Measurements from ENCODE around the gene PPFIBP1. TPM values are rescaled to one million over a fixed set of nuclear protein-coding genes. Genes with fewer than 3 reads are reported as not detected.
"Not testable (repeated sequence)": the region's sequence is repeated elsewhere in the genome, so short reads cannot be mapped to it uniquely, and the experiment has no call there.

PPFIBP1 gene
- total RNA-seq, 2 donors from 2014 or later: 2.1 to 4.1 TPM

GRCh38 chr12:27623645-27624044 is 99.6 kb downstream of the PPFIBP1 start:
- H3K36me3 Mint-ChIP-seq (ENCODE audit: low read depth): no peaks in the 10 kb centered on the region
- no peaks in the 10 kb centered on the region for H3K27me3 Mint-ChIP-seq
- no peaks in the 10 kb centered on the region for H3K4me1 Mint-ChIP-seq
- H3K4me3 Mint-ChIP-seq: no peak overlapping the region
- ATAC-seq (no peak), DNase-seq (no peak)
- no peak overlapping the region for H3K27ac Mint-ChIP-seq
- H3K9me3 ChIP-seq (ENCODE audit: control insufficient read depth, low read length, poor library complexity, severe bottlenecking): no peaks in the 10 kb centered on the region

GRCh38 chr12:27624586-27624985 is 100.6 kb downstream of the PPFIBP1 start:
- no peak for ATAC-seq
- DNase-seq: no peak
- Mint-ChIP-seq H3K27ac (no peak overlapping the region), H3K4me3 (no peak overlapping the region), H3K4me1 (no peaks in the 10 kb centered on the region), H3K27me3 (no peaks in the 10 kb centered on the region), H3K36me3 (ENCODE audit: low read depth) (no peaks in the 10 kb centered on the region)
- H3K9me3 ChIP-seq (ENCODE audit: control insufficient read depth, low read length, poor library complexity, severe bottlenecking): no peaks in the 10 kb centered on the region

- Mint-ChIP-seq H3K36me3 (ENCODE audit: low read depth) (no peaks in the 10 kb centered on the region), H3K27me3 (no peaks in the 10 kb centered on the region), H3K27ac (no peak overlapping the region), H3K4me3 (no peak overlapping the region), H3K4me1 (no peaks in the 10 kb centered on the region)
- no peaks in the 10 kb centered on the region for H3K9me3 ChIP-seq (ENCODE audit: control insufficient read depth, low read length, poor library complexity, severe bottlenecking)
- ATAC-seq (no peak), DNase-seq (no peak)
These were observed 103.3 kb downstream of the PPFIBP1 start for GRCh38 chr12:27627123-27627852.

DNA sequence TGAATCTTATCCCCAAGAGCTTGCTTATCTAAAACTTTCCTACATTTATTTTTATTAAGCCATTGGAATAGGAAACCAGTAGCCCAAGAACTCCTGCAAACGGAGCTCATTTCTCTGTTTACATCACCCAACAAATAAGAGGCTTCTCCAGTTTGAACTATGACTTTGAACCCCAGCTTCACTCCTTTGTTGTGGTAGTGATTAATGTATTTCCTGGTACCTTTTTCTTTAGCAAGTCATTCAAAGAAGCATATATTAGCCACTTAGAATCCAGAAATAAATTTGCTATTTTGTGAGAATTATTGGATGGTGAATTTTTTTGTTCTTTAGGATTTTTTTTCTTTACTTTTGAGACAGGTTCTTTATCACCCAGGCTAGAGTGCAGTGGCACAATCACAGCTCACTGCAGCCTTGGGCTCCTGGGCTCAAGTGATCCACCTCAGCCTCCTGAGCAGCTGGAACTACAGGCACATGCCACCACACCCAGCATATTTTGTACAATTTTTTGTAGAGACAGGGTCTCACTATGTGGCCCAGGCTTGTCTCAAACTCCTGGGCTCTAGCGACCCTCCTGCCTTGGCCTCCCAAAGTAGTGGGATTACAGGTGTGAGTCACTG is 104.0 kb downstream of the PPFIBP1 start:
- H3K4me1 Mint-ChIP-seq; H3K9me3 ChIP-seq (ENCODE audit: control insufficient read depth, low read length, poor library complexity, severe bottlenecking); H3K36me3 Mint-ChIP-seq (ENCODE audit: low read depth); H3K27ac Mint-ChIP-seq; H3K4me3 Mint-ChIP-seq; H3K27me3 Mint-ChIP-seq; ATAC-seq; DNase-seq: not testable (repeated sequence)

GRCh38 chr12:27630219-27630618 is 106.2 kb downstream of the PPFIBP1 start:
- not testable (repeated sequence) for H3K27ac Mint-ChIP-seq; H3K9me3 ChIP-seq (ENCODE audit: control insufficient read depth, low read length, poor library complexity, severe bottlenecking); H3K36me3 Mint-ChIP-seq (ENCODE audit: low read depth); H3K4me1 Mint-ChIP-seq; H3K4me3 Mint-ChIP-seq; DNase-seq; ATAC-seq; H3K27me3 Mint-ChIP-seq

GRCh38 chr12:27631365-27631764 is 107.4 kb downstream of the PPFIBP1 start:
- Mint-ChIP-seq H3K36me3 (ENCODE audit: low read depth) (peaks cover 7% of the 10 kb centered on the region), H3K4me1 (no peaks in the 10 kb centered on the region), H3K27me3 (peaks cover 8% of the 10 kb centered on the region), H3K27ac (no peak overlapping the region), H3K4me3 (no peak overlapping the region)
- ATAC-seq (no peak), DNase-seq (no peak)
- H3K9me3 ChIP-seq (ENCODE audit: control insufficient read depth, low read length, poor library complexity, severe bottlenecking): no peaks in the 10 kb centered on the region

- H3K27me3 Mint-ChIP-seq: peaks cover 9% of the 10 kb centered on the region
- no peak overlapping the region for H3K4me3 Mint-ChIP-seq
- no peak overlapping the region for H3K27ac Mint-ChIP-seq
- H3K36me3 Mint-ChIP-seq (ENCODE audit: low read depth): peaks cover 9% of the 10 kb centered on the region
- no peaks in the 10 kb centered on the region for H3K4me1 Mint-ChIP-seq
- no peaks in the 10 kb centered on the region for H3K9me3 ChIP-seq (ENCODE audit: control insufficient read depth, low read length, poor library complexity, severe bottlenecking)
- DNase-seq: no peak
- ATAC-seq: no peak
These were observed 107.9 kb downstream of the PPFIBP1 start for GRCh38 chr12:27631813-27632491.

- H3K27ac Mint-ChIP-seq: no peak overlapping the region
- no peak overlapping the region for H3K4me3 Mint-ChIP-seq
- no peak for DNase-seq
- ATAC-seq: no peak
- no peaks in the 10 kb centered on the region for H3K9me3 ChIP-seq (ENCODE audit: control insufficient read depth, low read length, poor library complexity, severe bottlenecking)
- peaks cover 14% of the 10 kb centered on the region for H3K27me3 Mint-ChIP-seq
- H3K4me1 Mint-ChIP-seq: no peaks in the 10 kb centered on the region
- peaks cover 10% of the 10 kb centered on the region for H3K36me3 Mint-ChIP-seq (ENCODE audit: low read depth)
These were observed 111.5 kb downstream of the PPFIBP1 start for GRCh38 chr12:27635349-27635972.

DNA sequence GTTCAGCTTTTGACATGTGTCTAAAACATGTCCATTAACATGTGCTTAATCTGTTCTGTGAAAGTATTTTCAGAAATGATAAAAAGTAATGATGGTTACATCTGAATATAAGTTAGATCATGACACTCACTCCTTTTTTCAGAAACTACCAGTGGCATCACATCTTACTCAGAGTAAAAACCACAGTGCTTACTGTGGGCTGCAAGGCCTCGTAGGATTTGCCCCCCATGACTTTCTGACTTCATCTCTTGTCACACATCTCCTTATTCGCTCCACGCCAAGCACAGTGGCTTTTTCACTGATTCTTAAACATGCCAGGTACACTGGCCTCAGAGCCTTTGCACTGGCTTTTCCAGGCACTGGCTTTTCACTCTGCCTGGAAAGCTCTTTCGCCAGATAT is 112.6 kb downstream of the PPFIBP1 start:
- H3K27ac Mint-ChIP-seq; H3K4me1 Mint-ChIP-seq; H3K4me3 Mint-ChIP-seq; DNase-seq; ATAC-seq; H3K9me3 ChIP-seq (ENCODE audit: control insufficient read depth, low read length, poor library complexity, severe bottlenecking): not testable (repeated sequence)
- Mint-ChIP-seq H3K27me3 (peaks cover 14% of the 10 kb centered on the region), H3K36me3 (ENCODE audit: low read depth) (peaks cover 10% of the 10 kb centered on the region)

DNA sequence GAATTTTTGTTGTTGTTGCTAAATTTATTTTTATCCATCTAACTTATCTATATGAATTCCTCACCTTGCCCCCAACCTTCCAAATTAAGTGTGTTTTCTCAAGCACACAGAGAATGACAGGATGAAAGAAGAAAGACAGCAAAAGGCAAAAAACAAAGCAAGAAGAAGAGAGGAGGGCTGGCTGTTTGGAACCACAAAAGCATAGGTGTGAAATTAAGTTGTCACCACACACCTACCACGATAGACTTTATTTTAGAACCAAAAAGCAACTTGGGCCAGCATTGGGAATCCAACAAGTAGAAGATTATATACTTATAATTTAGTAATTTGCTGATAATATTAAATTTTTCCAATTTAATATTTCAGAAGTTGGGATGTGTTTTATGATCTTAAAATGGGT is 113.5 kb downstream of the PPFIBP1 start:
- Mint-ChIP-seq H3K4me1 (no peaks in the 10 kb centered on the region), H3K4me3 (no peak overlapping the region), H3K27me3 (peaks cover 13% of the 10 kb centered on the region), H3K36me3 (ENCODE audit: low read depth) (peaks cover 10% of the 10 kb centered on the region), H3K27ac (no peak overlapping the region)
- DNase-seq (no peak), ATAC-seq (no peak)
- H3K9me3 ChIP-seq (ENCODE audit: control insufficient read depth, low read length, poor library complexity, severe bottlenecking): no peaks in the 10 kb centered on the region

DNA sequence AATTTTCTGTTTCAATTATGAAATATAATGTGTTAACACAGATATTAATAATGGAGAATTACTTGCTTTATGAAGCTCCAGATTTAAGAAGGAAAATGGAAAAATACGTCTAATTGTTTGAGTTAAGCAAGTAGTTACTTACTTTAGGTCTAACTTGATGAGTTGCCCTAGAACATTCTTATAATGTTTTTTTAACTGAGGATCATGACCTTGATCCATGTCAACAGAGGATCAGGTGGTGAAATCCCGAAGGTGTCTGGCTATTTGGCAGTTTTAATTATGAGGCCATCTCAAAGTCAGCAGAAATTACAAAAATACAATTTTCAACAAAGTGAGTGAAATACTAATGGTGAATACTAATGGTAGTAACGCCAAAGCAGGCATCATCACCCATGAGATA is 115.3 kb downstream of the PPFIBP1 start:
- Mint-ChIP-seq H3K27ac (no peak overlapping the region), H3K36me3 (ENCODE audit: low read depth) (peaks cover 9% of the 10 kb centered on the region), H3K4me3 (no peak overlapping the region), H3K4me1 (no peaks in the 10 kb centered on the region), H3K27me3 (peaks cover 6% of the 10 kb centered on the region)
- no peaks in the 10 kb centered on the region for H3K9me3 ChIP-seq (ENCODE audit: control insufficient read depth, low read length, poor library complexity, severe bottlenecking)
- ATAC-seq (no peak), DNase-seq (no peak)

GRCh38 chr12:27640566-27641200 is 116.7 kb downstream of the PPFIBP1 start:
- not testable (repeated sequence) for H3K27me3 Mint-ChIP-seq; DNase-seq; H3K36me3 Mint-ChIP-seq (ENCODE audit: low read depth); H3K27ac Mint-ChIP-seq; H3K4me1 Mint-ChIP-seq; H3K4me3 Mint-ChIP-seq; H3K9me3 ChIP-seq (ENCODE audit: control insufficient read depth, low read length, poor library complexity, severe bottlenecking); ATAC-seq

GRCh38 chr12:27642361-27642760 is 118.4 kb downstream of the PPFIBP1 start:
- H3K4me3 Mint-ChIP-seq; H3K27me3 Mint-ChIP-seq; H3K9me3 ChIP-seq (ENCODE audit: control insufficient read depth, low read length, poor library complexity, severe bottlenecking); H3K27ac Mint-ChIP-seq; H3K36me3 Mint-ChIP-seq (ENCODE audit: low read depth); H3K4me1 Mint-ChIP-seq; DNase-seq; ATAC-seq: not testable (repeated sequence)

Data from T-helper 17 cell (primary cell).